ENCODE data around the gene MTHFR. TPM values are rescaled to one million over a fixed set of nuclear protein-coding genes. Genes with fewer than 3 reads are reported as not detected.
"Not testable (repeated sequence)": the region's sequence is repeated elsewhere in the genome, so short reads cannot be mapped to it uniquely, and the experiment has no call there.

Gene MTHFR
- total RNA-seq, 1 donor from 2014 or later: 13.0 TPM

DNA sequence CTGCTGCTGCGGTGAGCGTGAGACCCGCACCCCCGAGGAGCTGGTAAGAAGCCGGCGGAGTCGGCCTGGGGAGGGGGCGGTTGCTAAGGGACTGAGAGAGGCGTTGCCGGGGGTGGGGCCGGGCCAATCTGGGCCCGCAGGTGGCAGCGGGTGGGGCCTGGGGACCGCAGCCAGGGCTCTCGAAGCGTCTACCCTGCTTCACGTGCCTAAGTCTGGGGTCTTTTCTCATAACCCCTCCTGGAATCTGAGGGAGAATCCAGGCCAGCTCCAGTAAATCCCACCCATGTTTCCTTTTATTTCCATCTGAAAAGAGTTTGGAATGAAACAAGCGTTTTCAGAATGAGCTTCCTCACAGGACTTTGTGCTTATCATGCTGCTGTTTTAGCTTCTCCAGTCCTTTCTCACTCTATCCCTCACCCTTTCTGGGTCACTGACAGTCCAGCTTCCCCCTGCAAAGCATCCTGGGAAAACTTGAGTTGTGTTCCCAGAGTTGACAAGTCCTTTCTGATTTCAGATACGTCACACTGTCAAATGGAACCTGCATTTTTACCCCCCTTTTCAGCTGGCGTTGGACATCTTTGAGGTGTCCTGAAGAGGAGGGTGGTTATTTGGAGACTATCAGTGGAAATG lies 658 bp upstream of the MTHFR start:
- H3K4me1 Mint-ChIP-seq (ENCODE audit: low read depth, unreplicated experiment): peaks cover 35% of the 10 kb centered on the region
- no peak for FAIRE-seq
- H2AFZ ChIP-seq (ENCODE audit: low read depth, low read length): peak overlapping the region; percentile 82

DNA sequence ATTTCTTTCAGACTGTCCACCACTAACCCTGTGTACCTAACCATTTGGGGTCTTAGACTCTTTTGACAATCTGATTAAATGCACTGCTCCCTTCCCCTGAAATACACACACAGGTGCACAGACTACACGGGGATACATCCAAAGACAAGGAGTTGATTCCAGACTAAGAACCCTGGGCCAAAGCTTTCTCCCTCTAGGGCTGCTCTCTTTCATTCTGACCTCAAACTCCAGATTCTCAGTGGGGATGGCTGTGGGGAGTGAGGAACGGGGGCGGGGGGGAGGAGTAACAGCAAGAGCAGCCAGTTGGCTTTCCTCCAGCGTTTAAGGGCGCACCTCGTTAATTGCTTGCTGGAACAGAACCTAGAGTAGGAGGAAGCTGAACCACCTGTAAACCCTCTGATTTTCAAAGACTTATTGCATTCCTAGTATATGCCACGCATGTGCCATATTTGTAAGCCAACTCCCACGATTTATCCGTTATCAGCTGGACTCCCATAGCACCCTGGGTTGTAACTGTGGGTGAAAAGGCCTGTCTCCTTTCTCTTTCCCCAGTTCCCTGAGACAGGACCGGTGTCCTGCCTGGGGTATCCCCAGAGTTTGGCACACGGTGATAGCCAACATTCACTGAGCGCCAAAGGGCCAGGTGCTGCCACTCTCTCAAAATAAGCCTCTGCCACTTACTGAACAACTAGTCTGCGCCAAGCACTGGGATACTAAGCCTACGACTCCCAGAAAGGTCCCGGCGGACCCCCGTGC lies 920 bp downstream of the MTHFR start:
- H3K27ac Mint-ChIP-seq (ENCODE audit: unreplicated experiment): peak overlapping the region; percentile 37

More for the DNA sequence above, 658 bp upstream of the MTHFR start:
- H3K9me3 Mint-ChIP-seq (ENCODE audit: unreplicated experiment): no peaks in the 10 kb centered on the region
- H4K20me1 ChIP-seq (ENCODE audit: insufficient read depth, low read length): peaks cover 22% of the 10 kb centered on the region
- H3K4me3 Mint-ChIP-seq (ENCODE audit: unreplicated experiment): peak overlapping the region; percentile 99
- no peaks in the 10 kb centered on the region for H3K27me3 Mint-ChIP-seq (ENCODE audit: low read depth, unreplicated experiment)
- H3K4me2 ChIP-seq (ENCODE audit: low read length): peak overlapping the region; percentile 93
- no peaks in the 10 kb centered on the region for H3K9me3 ChIP-seq (ENCODE audit: insufficient read depth, low read depth, low read length)
- H3K27ac ChIP-seq (ENCODE audit: low read depth, low read length): peak overlapping the region; percentile 82
- peak overlapping the region; percentile 78 for H3K4me3 ChIP-seq (ENCODE audit: insufficient read depth, low read depth, low read length)
- H3K79me2 ChIP-seq (ENCODE audit: insufficient read depth, low read length): peaks cover 51% of the 10 kb centered on the region
- no peaks in the 10 kb centered on the region for H3K27me3 ChIP-seq (ENCODE audit: insufficient read depth, low read length)
- TF ChIP-seq CTCF (IDR thresholded peaks at IDR 0.05; ENCODE audit: insufficient read depth, low read depth, low read length) (no peak), EZH2 (IDR thresholded peaks at IDR 0.05; ENCODE audit: insufficient read depth, low read length) (no peak)
- DNase-seq (ENCODE audit: low read depth): peak; percentile 16
- peaks cover 2% of the 10 kb centered on the region for H3K36me3 Mint-ChIP-seq (ENCODE audit: low read depth, unreplicated experiment)
- peaks cover 45% of the 10 kb centered on the region for H3K4me1 ChIP-seq (ENCODE audit: insufficient read depth, low read length)
- peaks cover 3% of the 10 kb centered on the region for H3K36me3 ChIP-seq (ENCODE audit: insufficient read depth, low read length)
- H3K27ac Mint-ChIP-seq (ENCODE audit: unreplicated experiment): peak overlapping the region; percentile 93
- peak overlapping the region; percentile 86 for H3K9ac ChIP-seq (ENCODE audit: low read length)

GRCh38 chr1:11803924-11804665 lies 1.7 kb downstream of the MTHFR start:
- not testable (repeated sequence) for H4K20me1 ChIP-seq (ENCODE audit: insufficient read depth, low read length); H3K27me3 Mint-ChIP-seq (ENCODE audit: low read depth, unreplicated experiment); FAIRE-seq; H3K27me3 ChIP-seq (ENCODE audit: insufficient read depth, low read length); H3K9me3 Mint-ChIP-seq (ENCODE audit: unreplicated experiment); H3K36me3 ChIP-seq (ENCODE audit: insufficient read depth, low read length); H3K9me3 ChIP-seq (ENCODE audit: insufficient read depth, low read depth, low read length); DNase-seq (ENCODE audit: low read depth)
- Histone ChIP-seq H3K9ac (ENCODE audit: low read length) (peak overlapping the region; percentile 84), H3K79me2 (ENCODE audit: insufficient read depth, low read length) (peaks cover 31% of the 10 kb centered on the region), H3K4me1 (ENCODE audit: insufficient read depth, low read length) (peaks cover 45% of the 10 kb centered on the region), H2AFZ (ENCODE audit: low read depth, low read length) (peak overlapping the region; percentile 72), H3K27ac (ENCODE audit: low read depth, low read length) (peak overlapping the region; percentile 32), H3K4me2 (ENCODE audit: low read length) (peak overlapping the region; percentile 95), H3K4me3 (ENCODE audit: insufficient read depth, low read depth, low read length) (peak overlapping the region; percentile 53)
- Mint-ChIP-seq H3K27ac (ENCODE audit: unreplicated experiment) (peak overlapping the region; percentile 87), H3K36me3 (ENCODE audit: low read depth, unreplicated experiment) (peaks cover 13% of the 10 kb centered on the region), H3K4me3 (ENCODE audit: unreplicated experiment) (peak overlapping the region; percentile 83), H3K4me1 (ENCODE audit: low read depth, unreplicated experiment) (peaks cover 38% of the 10 kb centered on the region)

More for the DNA sequence above, 920 bp downstream of the MTHFR start:
- Mint-ChIP-seq H3K27me3 (ENCODE audit: low read depth, unreplicated experiment) (no peaks in the 10 kb centered on the region), H3K4me3 (ENCODE audit: unreplicated experiment) (peak overlapping the region; percentile 80), H3K9me3 (ENCODE audit: unreplicated experiment) (no peaks in the 10 kb centered on the region), H3K36me3 (ENCODE audit: low read depth, unreplicated experiment) (peaks cover 13% of the 10 kb centered on the region), H3K4me1 (ENCODE audit: low read depth, unreplicated experiment) (peaks cover 38% of the 10 kb centered on the region)
- Histone ChIP-seq H2AFZ (ENCODE audit: low read depth, low read length) (peak overlapping the region; percentile 71), H3K4me1 (ENCODE audit: insufficient read depth, low read length) (peaks cover 45% of the 10 kb centered on the region), H3K27me3 (ENCODE audit: insufficient read depth, low read length) (no peaks in the 10 kb centered on the region), H3K9me3 (ENCODE audit: insufficient read depth, low read depth, low read length) (no peaks in the 10 kb centered on the region), H3K4me2 (ENCODE audit: low read length) (peak overlapping the region; percentile 95), H3K4me3 (ENCODE audit: insufficient read depth, low read depth, low read length) (peak overlapping the region; percentile 63), H3K27ac (ENCODE audit: low read depth, low read length) (peak overlapping the region; percentile 81), H3K79me2 (ENCODE audit: insufficient read depth, low read length) (peaks cover 39% of the 10 kb centered on the region), H3K9ac (ENCODE audit: low read length) (peak overlapping the region; percentile 84), H4K20me1 (ENCODE audit: insufficient read depth, low read length) (peaks cover 9% of the 10 kb centered on the region), H3K36me3 (ENCODE audit: insufficient read depth, low read length) (peaks cover 3% of the 10 kb centered on the region)
- DNase-seq (ENCODE audit: low read depth) (peak; percentile 62), FAIRE-seq (no peak)
- TF ChIP-seq CTCF (IDR thresholded peaks at IDR 0.05; ENCODE audit: insufficient read depth, low read depth, low read length) (no peak), EZH2 (IDR thresholded peaks at IDR 0.05; ENCODE audit: insufficient read depth, low read length) (no peak)

All from astrocyte (in vitro differentiated cells and primary cell).